Measurements from ENCODE around the gene BDP1.
A peak's percentile ranks its signal among the peaks of the same experiment; 100 is the strongest.
"Not testable (repeated sequence)": the region's sequence is repeated elsewhere in the genome, so short reads cannot be mapped to it uniquely, and the experiment has no call there.

The BDP1 gene

GRCh38 chr5:71455427-71456361 is at the start of gene BDP1:
Gene BDP1 (plus strand): TSS chr5:71455651. CDS start chr5:71455878, 227 bp downstream.
- peak; percentile 93 for DNase-seq

- not testable (repeated sequence) for DNase-seq
Observed at GRCh38 chr5:71410088-71410487, 45.4 kb upstream of the BDP1 start.

GRCh38 chr5:71415626-71416025 is 39.8 kb upstream of the BDP1 start:
- not testable (repeated sequence) for DNase-seq

GRCh38 chr5:71418026-71418425 is 37.4 kb upstream of the BDP1 start:
- DNase-seq, result not testable (repeated sequence)

GRCh38 chr5:71421278-71421677 is 34.2 kb upstream of the BDP1 start:
- DNase-seq, result not testable (repeated sequence)

GRCh38 chr5:71423896-71424295 is 31.6 kb upstream of the BDP1 start:
- not testable (repeated sequence) for DNase-seq

GRCh38 chr5:71426686-71427474 is 28.6 kb upstream of the BDP1 start:
- not testable (repeated sequence) for DNase-seq

GRCh38 chr5:71432410-71432809 is 23.0 kb upstream of the BDP1 start:
- not testable (repeated sequence) for DNase-seq

GRCh38 chr5:71434825-71435224 is 20.6 kb upstream of the BDP1 start:
- not testable (repeated sequence) for DNase-seq

GRCh38 chr5:71441564-71441963 is 13.9 kb upstream of the BDP1 start:
- not testable (repeated sequence) for DNase-seq

- not testable (repeated sequence) for DNase-seq
Observed at GRCh38 chr5:71443891-71444290, 11.6 kb upstream of the BDP1 start.

GRCh38 chr5:71445015-71445414 is 10.4 kb upstream of the BDP1 start:
- DNase-seq, result not testable (repeated sequence)

- not testable (repeated sequence) for DNase-seq
Observed at GRCh38 chr5:71445523-71446152, 9.8 kb upstream of the BDP1 start.

GRCh38 chr5:71446540-71447216 is 8.8 kb upstream of the BDP1 start:
- not testable (repeated sequence) for DNase-seq

GRCh38 chr5:71447218-71447808 is 8.1 kb upstream of the BDP1 start:
- peak; percentile 35 for DNase-seq

GRCh38 chr5:71452876-71453275 is 2.6 kb upstream of the BDP1 start:
- no peak for DNase-seq

GRCh38 chr5:71454913-71455312 is 538 bp upstream of the BDP1 start:
- no peak for DNase-seq

GRCh38 chr5:71456362-71456743 is 902 bp downstream of the BDP1 start:
- DNase-seq, result no peak

- no peak for DNase-seq
Observed at GRCh38 chr5:71457106-71457505, 1.7 kb downstream of the BDP1 start.

GRCh38 chr5:71460693-71461092 is 5.2 kb downstream of the BDP1 start:
- DNase-seq, result no peak

- DNase-seq, result no peak
Observed at GRCh38 chr5:71461360-71461759, 5.9 kb downstream of the BDP1 start.

GRCh38 chr5:71471193-71471592 is 15.7 kb downstream of the BDP1 start:
- DNase-seq, result peak; percentile 54

All from fibroblast of skin of right biceps (primary cell).